Liver (tissue), 9 donors: ENCODE measurements around the gene TRPM1. TPM values are rescaled to one million over a fixed set of nuclear protein-coding genes. Genes with fewer than 3 reads are reported as not detected.

ENCODE experiments used
- DNase-seq: peaks from one replicate; pipeline ENCODE4 v3.0.0-alpha.2; 2017; ENCODE audit warnings: low spot score
- H3K27ac ChIP-seq, 2 donors: one replicate each; pipeline ENCODE4 v1.7.0; 2013; ENCODE audit warnings: inconsistent platforms in 2 of 2, low read length in 2 of 2, control low read depth in 1 of 2, low read depth in 1 of 2, mild to moderate bottlenecking in 1 of 2
- H3K27me3 ChIP-seq, 4 donors: one replicate each; pipeline versions ENCODE4 v1.6.1 to v1.7.0; 2013; ENCODE audit warnings: low read length in 3 of 4, inconsistent platforms in 1 of 4, mild to moderate bottlenecking in 1 of 4, moderate library complexity in 1 of 4; ENCODE audit not compliant: control insufficient read depth in 4 of 4, insufficient read depth in 4 of 4
- H3K36me3 ChIP-seq, 4 donors: one replicate each; pipeline versions ENCODE4 v1.6.1 to v1.7.0; 2013; ENCODE audit warnings: low read length in 3 of 4, mild to moderate bottlenecking in 3 of 4, low read depth in 1 of 4, moderate library complexity in 1 of 4; ENCODE audit not compliant: control insufficient read depth in 4 of 4, insufficient read depth in 3 of 4
- H3K4me1 ChIP-seq, 4 donors: one replicate each; pipeline versions ENCODE4 v1.6.1 to v1.7.0; 2013; ENCODE audit warnings: low read length in 3 of 4, mild to moderate bottlenecking in 3 of 4, moderate library complexity in 1 of 4; ENCODE audit not compliant: control insufficient read depth in 4 of 4, insufficient read depth in 4 of 4
- H3K4me3 ChIP-seq, 3 donors: one replicate each; pipeline versions ENCODE4 v1.6.1 to v1.7.0; 2013; ENCODE audit warnings: low read length in 3 of 3, control low read depth in 1 of 3, low read depth in 1 of 3, mild to moderate bottlenecking in 1 of 3
- H3K9ac ChIP-seq, 2 donors: one replicate each; pipeline ENCODE4 v1.7.0; 2013; ENCODE audit warnings: low read length in 2 of 2, mild to moderate bottlenecking in 2 of 2, moderate library complexity in 2 of 2, control low read depth in 1 of 2, low read depth in 1 of 2
- H3K9me3 ChIP-seq, 4 donors: one replicate each; pipeline versions ENCODE4 v1.6.1 to v1.7.0; 2013; ENCODE audit warnings: low read length in 3 of 4; ENCODE audit not compliant: control insufficient read depth in 4 of 4
- EGR1 ChIP-seq, 2 donors: IDR thresholded peaks; 2 replicates each; pipeline ENCODE4 v1.6.1; 2016 to 2018; ENCODE audit warnings: antibody characterized with exemption in 2 of 2, low read depth in 2 of 2
- FOXA1 ChIP-seq: IDR thresholded peaks from 2 replicates; pipeline ENCODE4 v1.6.1; 2016; ENCODE audit warnings: antibody characterized with exemption
- FOXA2 ChIP-seq: IDR thresholded peaks from 2 replicates; pipeline ENCODE4 v1.6.1; 2016; ENCODE audit warnings: antibody characterized with exemption
- GABPA ChIP-seq, 2 donors: IDR thresholded peaks in 1 of 2; conservative IDR thresholded peaks in 1 of 2; 2 replicates each; pipeline ENCODE4 v1.6.1; 2016; ENCODE audit warnings: antibody characterized with exemption in 2 of 2, mild to moderate bottlenecking in 1 of 2, moderate library complexity in 1 of 2
- HNF4A ChIP-seq, 2 donors: conservative IDR thresholded peaks; 2 replicates each; pipeline ENCODE4 v1.6.1; 2016; ENCODE audit warnings: antibody characterized with exemption in 2 of 2, mild to moderate bottlenecking in 2 of 2
- HNF4G ChIP-seq: IDR thresholded peaks from 2 replicates; pipeline ENCODE4 v1.6.1; 2016; ENCODE audit warnings: antibody characterized with exemption
- JUND ChIP-seq, 2 donors: IDR thresholded peaks; 2 replicates each; pipeline ENCODE4 v1.6.1; 2016; ENCODE audit warnings: antibody characterized with exemption in 2 of 2
- NR2F2 ChIP-seq: IDR thresholded peaks from 2 replicates; pipeline ENCODE4 v1.6.1; 2016; ENCODE audit warnings: antibody characterized with exemption
- RAD21 ChIP-seq, 2 donors: IDR thresholded peaks; 2 replicates each; pipeline ENCODE4 v1.6.1; 2016; ENCODE audit warnings: antibody characterized with exemption in 2 of 2, mild to moderate bottlenecking in 2 of 2
- RXRA ChIP-seq, 2 donors: IDR thresholded peaks; 2 replicates each; pipeline ENCODE4 v1.6.1; 2017 to 2018; ENCODE audit warnings: antibody characterized with exemption in 2 of 2, mild to moderate bottlenecking in 1 of 2
- SP1 ChIP-seq: IDR thresholded peaks from 2 replicates; pipeline ENCODE4 v1.6.1; 2018; ENCODE audit warnings: antibody characterized with exemption, mild to moderate bottlenecking
- TAF1 ChIP-seq: conservative IDR thresholded peaks from 2 replicates; pipeline ENCODE4 v1.6.1; 2016; ENCODE audit warnings: antibody characterized with exemption, mild to moderate bottlenecking
- YY1 ChIP-seq: IDR thresholded peaks from 2 replicates; pipeline ENCODE4 v1.6.1; 2016; ENCODE audit warnings: antibody characterized with exemption, mild to moderate bottlenecking
- WGBS: extraction: QIAGEN DNeasy Blood & Tissue Kit; methylation state at CpG from one replicate; pipeline ENCODE4 v1.1.7; 2013; 5-methylcytosine and 5-hydroxymethylcytosine counted together
- polyA plus RNA-seq, 2 donors: library from polyadenylated mRNA; stranded (reverse) in 1 of 2; unstranded in 1 of 2; fragments of 200-250 nt in 1 of 2; fragments of >200 nt in 1 of 2; fragmentation: Nextera tagmentation in 1 of 2; extraction: Ambion mirVana in 1 of 2; gene quantifications; one replicate each; pipeline versions ENCODE4 v1.2.1 to v1.2.3, GENCODE V29; 2013 to 2015
- total RNA-seq, 2 donors: library from RNA; depleted of rRNA; stranded (reverse); fragments of >200 nt; gene quantifications; one replicate each; pipeline ENCODE4 v1.2.3, GENCODE V29; 2014
- TF ChIP-seq, protein P1 (sequence below): IDR thresholded peaks from 2 replicates; pipeline ENCODE4 v1.6.1; 2016; ENCODE audit warnings: antibody characterized with exemption
- TF ChIP-seq, protein P2 (sequence below): IDR thresholded peaks from 2 replicates; pipeline ENCODE4 v1.6.1; 2016; ENCODE audit warnings: antibody characterized with exemption
- TF ChIP-seq, protein P3 (sequence below): IDR thresholded peaks from 2 replicates; pipeline ENCODE4 v1.6.1; 2016; ENCODE audit warnings: antibody characterized with exemption, mild to moderate bottlenecking
- TF ChIP-seq, protein P4 (sequence below): IDR thresholded peaks from 2 replicates; pipeline ENCODE4 v1.6.1; 2016; ENCODE audit warnings: antibody characterized with exemption
- TF ChIP-seq, protein P5 (sequence below): fragments of 150-350 bp; IDR thresholded peaks from 2 replicates; pipeline ENCODE4 v1.5.1; 2017; ENCODE audit warnings: improper control_type of control experiment, low read depth, low read length; ENCODE audit not compliant: missing input control
- donor health status: healthy.
- donor health status: healthy.
- donor health status: healthy.
- donor health status: healthy.
- donor health status: healthy.

TRPM1 gene
- total and polyA plus RNA-seq, 4 donors, result not detected

DNA sequence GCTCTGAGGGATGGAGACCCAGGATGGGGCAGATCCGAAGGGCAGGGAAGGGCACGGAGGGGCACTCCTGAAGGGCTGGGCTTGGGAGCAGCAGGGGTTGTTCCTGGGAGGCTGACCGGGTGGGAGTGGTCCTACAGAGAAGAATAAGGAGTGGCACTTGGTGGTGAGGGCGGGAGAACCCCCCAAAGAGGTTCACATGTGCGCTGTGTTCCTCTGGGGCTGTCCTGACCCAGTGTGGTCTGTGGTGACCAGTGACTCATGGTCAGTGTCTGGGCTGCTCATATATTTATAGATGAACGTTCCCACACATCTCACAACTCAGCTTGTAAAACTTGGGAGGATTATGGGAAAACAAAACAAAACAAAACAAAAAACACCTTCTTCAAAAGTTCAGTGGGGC is 10.0 kb downstream of the TRPM1 start:
- no peak for DNase-seq
- Histone ChIP-seq H3K9ac (no peak overlapping the region), H3K36me3 (no peaks in the 10 kb centered on the region), H3K27ac (no peak overlapping the region), H3K4me3 (no peak overlapping the region), H3K27me3 (no peaks in the 10 kb centered on the region), H3K4me1 (no peaks in the 10 kb centered on the region), H3K9me3 (no peaks in the 10 kb centered on the region)
- WGBS, result 94% methylated on average over 6 of the region's 6 CpGs
- no peak for TF ChIP-seq TAF1
- no peak for TF ChIP-seq RXRA (IDR thresholded peaks at IDR 0.05)
- TF ChIP-seq, protein P1, sequence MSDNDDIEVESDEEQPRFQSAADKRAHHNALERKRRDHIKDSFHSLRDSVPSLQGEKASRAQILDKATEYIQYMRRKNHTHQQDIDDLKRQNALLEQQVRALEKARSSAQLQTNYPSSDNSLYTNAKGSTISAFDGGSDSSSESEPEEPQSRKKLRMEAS, result no peak
- no peak for TF ChIP-seq HNF4G
- no peak for TF ChIP-seq NR2F2
- TF ChIP-seq EGR1 (IDR thresholded peaks at IDR 0.05; ENCODE audit: low read depth in 2 of 2), result no peak
- TF ChIP-seq YY1, result no peak
- TF ChIP-seq, protein P2, sequence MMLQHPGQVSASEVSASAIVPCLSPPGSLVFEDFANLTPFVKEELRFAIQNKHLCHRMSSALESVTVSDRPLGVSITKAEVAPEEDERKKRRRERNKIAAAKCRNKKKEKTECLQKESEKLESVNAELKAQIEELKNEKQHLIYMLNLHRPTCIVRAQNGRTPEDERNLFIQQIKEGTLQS, result no peak
- TF ChIP-seq, protein P3, sequence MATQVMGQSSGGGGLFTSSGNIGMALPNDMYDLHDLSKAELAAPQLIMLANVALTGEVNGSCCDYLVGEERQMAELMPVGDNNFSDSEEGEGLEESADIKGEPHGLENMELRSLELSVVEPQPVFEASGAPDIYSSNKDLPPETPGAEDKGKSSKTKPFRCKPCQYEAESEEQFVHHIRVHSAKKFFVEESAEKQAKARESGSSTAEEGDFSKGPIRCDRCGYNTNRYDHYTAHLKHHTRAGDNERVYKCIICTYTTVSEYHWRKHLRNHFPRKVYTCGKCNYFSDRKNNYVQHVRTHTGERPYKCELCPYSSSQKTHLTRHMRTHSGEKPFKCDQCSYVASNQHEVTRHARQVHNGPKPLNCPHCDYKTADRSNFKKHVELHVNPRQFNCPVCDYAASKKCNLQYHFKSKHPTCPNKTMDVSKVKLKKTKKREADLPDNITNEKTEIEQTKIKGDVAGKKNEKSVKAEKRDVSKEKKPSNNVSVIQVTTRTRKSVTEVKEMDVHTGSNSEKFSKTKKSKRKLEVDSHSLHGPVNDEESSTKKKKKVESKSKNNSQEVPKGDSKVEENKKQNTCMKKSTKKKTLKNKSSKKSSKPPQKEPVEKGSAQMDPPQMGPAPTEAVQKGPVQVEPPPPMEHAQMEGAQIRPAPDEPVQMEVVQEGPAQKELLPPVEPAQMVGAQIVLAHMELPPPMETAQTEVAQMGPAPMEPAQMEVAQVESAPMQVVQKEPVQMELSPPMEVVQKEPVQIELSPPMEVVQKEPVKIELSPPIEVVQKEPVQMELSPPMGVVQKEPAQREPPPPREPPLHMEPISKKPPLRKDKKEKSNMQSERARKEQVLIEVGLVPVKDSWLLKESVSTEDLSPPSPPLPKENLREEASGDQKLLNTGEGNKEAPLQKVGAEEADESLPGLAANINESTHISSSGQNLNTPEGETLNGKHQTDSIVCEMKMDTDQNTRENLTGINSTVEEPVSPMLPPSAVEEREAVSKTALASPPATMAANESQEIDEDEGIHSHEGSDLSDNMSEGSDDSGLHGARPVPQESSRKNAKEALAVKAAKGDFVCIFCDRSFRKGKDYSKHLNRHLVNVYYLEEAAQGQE, result no peak
- TF ChIP-seq JUND (IDR thresholded peaks at IDR 0.05), result no peak
- no peak for TF ChIP-seq SP1
- TF ChIP-seq GABPA (IDR thresholded peaks at IDR 0.05 in 1 of 2, conservative IDR thresholded peaks at IDR 0.05 in 1 of 2), result no peak

DNA sequence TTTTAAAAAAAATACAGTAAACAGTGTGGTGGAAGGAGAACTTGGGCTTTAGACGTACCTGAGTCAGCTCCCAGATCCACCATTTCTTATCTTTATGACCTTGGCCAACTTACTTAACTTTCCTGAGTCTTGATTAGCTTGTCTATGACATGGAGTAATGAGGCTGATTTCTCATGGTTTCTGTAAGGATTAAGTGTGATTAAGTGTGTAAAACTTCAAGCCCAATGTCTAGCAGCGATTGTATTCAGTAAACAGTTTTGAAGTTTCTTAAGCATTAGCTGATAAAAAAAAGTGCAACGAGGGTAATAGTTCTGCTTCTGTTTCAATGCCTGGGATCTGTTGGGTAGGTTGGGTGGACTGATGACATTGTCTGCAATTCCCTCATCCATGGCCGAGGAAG is 10.8 kb downstream of the TRPM1 start:
- Histone ChIP-seq H3K9ac (no peak overlapping the region), H3K36me3 (no peaks in the 10 kb centered on the region), H3K27ac (no peak overlapping the region), H3K27me3 (no peaks in the 10 kb centered on the region), H3K4me3 (no peak overlapping the region), H3K4me1 (no peaks in the 10 kb centered on the region), H3K9me3 (no peaks in the 10 kb centered on the region)
- TF ChIP-seq EGR1 (IDR thresholded peaks at IDR 0.05; ENCODE audit: low read depth in 2 of 2), result no peak
- no peak for TF ChIP-seq NR2F2
- TF ChIP-seq, protein P4, sequence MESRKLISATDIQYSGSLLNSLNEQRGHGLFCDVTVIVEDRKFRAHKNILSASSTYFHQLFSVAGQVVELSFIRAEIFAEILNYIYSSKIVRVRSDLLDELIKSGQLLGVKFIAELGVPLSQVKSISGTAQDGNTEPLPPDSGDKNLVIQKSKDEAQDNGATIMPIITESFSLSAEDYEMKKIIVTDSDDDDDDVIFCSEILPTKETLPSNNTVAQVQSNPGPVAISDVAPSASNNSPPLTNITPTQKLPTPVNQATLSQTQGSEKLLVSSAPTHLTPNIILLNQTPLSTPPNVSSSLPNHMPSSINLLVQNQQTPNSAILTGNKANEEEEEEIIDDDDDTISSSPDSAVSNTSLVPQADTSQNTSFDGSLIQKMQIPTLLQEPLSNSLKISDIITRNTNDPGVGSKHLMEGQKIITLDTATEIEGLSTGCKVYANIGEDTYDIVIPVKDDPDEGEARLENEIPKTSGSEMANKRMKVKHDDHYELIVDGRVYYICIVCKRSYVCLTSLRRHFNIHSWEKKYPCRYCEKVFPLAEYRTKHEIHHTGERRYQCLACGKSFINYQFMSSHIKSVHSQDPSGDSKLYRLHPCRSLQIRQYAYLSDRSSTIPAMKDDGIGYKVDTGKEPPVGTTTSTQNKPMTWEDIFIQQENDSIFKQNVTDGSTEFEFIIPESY, result no peak
- TF ChIP-seq, protein P2, result no peak
- TF ChIP-seq HNF4G, result no peak
- no peak for TF ChIP-seq TAF1
- no peak for TF ChIP-seq FOXA2
- TF ChIP-seq RXRA (IDR thresholded peaks at IDR 0.05), result no peak
- TF ChIP-seq HNF4A (conservative IDR thresholded peaks at IDR 0.05), result no peak
- no peak for TF ChIP-seq FOXA1
- TF ChIP-seq, protein P5, sequence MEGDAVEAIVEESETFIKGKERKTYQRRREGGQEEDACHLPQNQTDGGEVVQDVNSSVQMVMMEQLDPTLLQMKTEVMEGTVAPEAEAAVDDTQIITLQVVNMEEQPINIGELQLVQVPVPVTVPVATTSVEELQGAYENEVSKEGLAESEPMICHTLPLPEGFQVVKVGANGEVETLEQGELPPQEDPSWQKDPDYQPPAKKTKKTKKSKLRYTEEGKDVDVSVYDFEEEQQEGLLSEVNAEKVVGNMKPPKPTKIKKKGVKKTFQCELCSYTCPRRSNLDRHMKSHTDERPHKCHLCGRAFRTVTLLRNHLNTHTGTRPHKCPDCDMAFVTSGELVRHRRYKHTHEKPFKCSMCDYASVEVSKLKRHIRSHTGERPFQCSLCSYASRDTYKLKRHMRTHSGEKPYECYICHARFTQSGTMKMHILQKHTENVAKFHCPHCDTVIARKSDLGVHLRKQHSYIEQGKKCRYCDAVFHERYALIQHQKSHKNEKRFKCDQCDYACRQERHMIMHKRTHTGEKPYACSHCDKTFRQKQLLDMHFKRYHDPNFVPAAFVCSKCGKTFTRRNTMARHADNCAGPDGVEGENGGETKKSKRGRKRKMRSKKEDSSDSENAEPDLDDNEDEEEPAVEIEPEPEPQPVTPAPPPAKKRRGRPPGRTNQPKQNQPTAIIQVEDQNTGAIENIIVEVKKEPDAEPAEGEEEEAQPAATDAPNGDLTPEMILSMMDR, result no peak
- TF ChIP-seq GABPA (IDR thresholded peaks at IDR 0.05 in 1 of 2, conservative IDR thresholded peaks at IDR 0.05 in 1 of 2), result no peak
- TF ChIP-seq, protein P3, result no peak
- TF ChIP-seq, protein P1, result no peak
- no peak for TF ChIP-seq SP1
- TF ChIP-seq RAD21 (IDR thresholded peaks at IDR 0.05), result no peak
- TF ChIP-seq JUND (IDR thresholded peaks at IDR 0.05), result no peak
- TF ChIP-seq YY1, result no peak
- 86% methylated on average over 4 of the region's 4 CpGs for WGBS
- DNase-seq, result no peak
